HEK293T (cell line): Measurements from ENCODE around the gene MAP4K5.

ENCODE experiments used
- ARNT ChIP-seq: fragments of 450-650 bp; IDR thresholded peaks from 2 replicates; pipeline ENCODE4 v1.6.1; 2017; ENCODE audit warnings: mild to moderate bottlenecking
- BHLHE40 ChIP-seq: fragments of 450-650 bp; IDR thresholded peaks from 2 replicates; pipeline ENCODE4 v1.6.1; 2016; ENCODE audit warnings: mild to moderate bottlenecking, moderate library complexity, borderline replicate concordance
- ELF4 ChIP-seq: fragments of 450-650 bp; IDR thresholded peaks from 2 replicates; pipeline ENCODE4 v1.6.1; 2017; ENCODE audit warnings: antibody characterized with exemption
- FOXA1 ChIP-seq: fragments of 450-650 bp; IDR thresholded peaks from 2 replicates; pipeline ENCODE4 v1.6.1; 2016; ENCODE audit warnings: mild to moderate bottlenecking
- FOXK2 ChIP-seq: fragments of 450-650 bp; IDR thresholded peaks from 2 replicates; pipeline ENCODE4 v1.6.1; 2016; ENCODE audit warnings: mild to moderate bottlenecking
- FOXM1 ChIP-seq: fragments of 450-650 bp; IDR thresholded peaks from 2 replicates; pipeline ENCODE4 v1.6.1; 2017; ENCODE audit warnings: mild to moderate bottlenecking, borderline replicate concordance
- HDGF ChIP-seq: fragments of 450-650 bp; IDR thresholded peaks from 2 replicates; pipeline ENCODE4 v1.6.1; 2017; ENCODE audit warnings: antibody characterized with exemption, borderline replicate concordance
- L3MBTL2 ChIP-seq: fragments of 450-650 bp; conservative IDR thresholded peaks from 2 replicates; pipeline ENCODE4 v1.6.1; 2016; ENCODE audit warnings: mild to moderate bottlenecking
- NFRKB ChIP-seq: fragments of 450-650 bp; IDR thresholded peaks from 2 replicates; pipeline ENCODE4 v1.6.1; 2016; ENCODE audit warnings: mild to moderate bottlenecking, moderate library complexity
- PKNOX1 ChIP-seq: fragments of 450-650 bp; IDR thresholded peaks from 2 replicates; pipeline ENCODE4 v1.6.1; 2016
- SP1 ChIP-seq: fragments of 450-650 bp; IDR thresholded peaks from 2 replicates; pipeline ENCODE4 v1.6.1; 2017
- SUZ12 ChIP-seq: fragments of 450-650 bp; IDR thresholded peaks from 2 replicates; pipeline ENCODE4 v1.6.1; 2016; ENCODE audit warnings: mild to moderate bottlenecking
- TARDBP ChIP-seq: fragments of 450-650 bp; IDR thresholded peaks from 2 replicates; pipeline ENCODE4 v1.6.1; 2016
- ZNF384 ChIP-seq: fragments of 450-650 bp; IDR thresholded peaks from 2 replicates; pipeline ENCODE4 v1.6.1; 2016

- TF ChIP-seq FOXM1 (no peak), FOXA1 (no peak), TARDBP (no peak), NFRKB (no peak), BHLHE40 (no peak), SP1 (no peak), L3MBTL2 (no peak), ARNT (no peak), ZNF384 (no peak), PKNOX1 (no peak), SUZ12 (no peak), ELF4 (no peak), HDGF (no peak), FOXK2 (no peak)
Observed at GRCh38 chr14:50577982-50578381, 45.6 kb upstream of the MAP4K5 start.
